Activated CD4-positive, alpha-beta T cell treated with anti-CD3 and anti-CD28 coated beads for 48 hours (primary cell): ENCODE data around the gene SMIM43.
A peak's percentile ranks its signal among the peaks of the same experiment; 100 is the strongest.
"Not testable (repeated sequence)": the region's sequence is repeated elsewhere in the genome, so short reads cannot be mapped to it uniquely, and the experiment has no call there.

Experiments
- DNase-seq: peaks from one replicate; pipeline ENCODE4 v3.0.0-alpha.2; 2020

SMIM43 gene

DNA sequence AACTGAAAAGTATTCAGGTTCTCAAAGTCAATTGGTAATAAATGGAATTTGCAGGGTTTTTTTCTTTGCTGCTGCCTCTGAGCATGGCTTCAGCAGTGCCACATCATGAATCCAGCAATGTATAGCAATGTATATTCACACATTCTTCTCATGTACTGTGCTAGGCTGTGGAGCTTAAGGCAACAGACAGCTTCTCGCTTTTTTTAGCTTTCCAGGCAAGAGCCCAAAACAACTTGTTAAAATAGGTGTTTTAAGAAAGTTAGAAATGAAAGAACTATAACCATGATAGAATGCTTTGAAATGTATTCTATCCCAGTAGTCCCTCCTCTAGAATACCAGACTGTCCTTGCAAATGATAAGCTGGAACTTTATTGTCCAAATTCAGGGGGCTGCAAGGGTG is 30.4 kb downstream of the SMIM43 start:
- no peak for DNase-seq

- DNase-seq: no peak
Observed at GRCh38 chr4:121733942-121734341, 31.0 kb downstream of the SMIM43 start.

GRCh38 chr4:121729753-121730152 is 35.2 kb downstream of the SMIM43 start:
- DNase-seq: not testable (repeated sequence)

DNA sequence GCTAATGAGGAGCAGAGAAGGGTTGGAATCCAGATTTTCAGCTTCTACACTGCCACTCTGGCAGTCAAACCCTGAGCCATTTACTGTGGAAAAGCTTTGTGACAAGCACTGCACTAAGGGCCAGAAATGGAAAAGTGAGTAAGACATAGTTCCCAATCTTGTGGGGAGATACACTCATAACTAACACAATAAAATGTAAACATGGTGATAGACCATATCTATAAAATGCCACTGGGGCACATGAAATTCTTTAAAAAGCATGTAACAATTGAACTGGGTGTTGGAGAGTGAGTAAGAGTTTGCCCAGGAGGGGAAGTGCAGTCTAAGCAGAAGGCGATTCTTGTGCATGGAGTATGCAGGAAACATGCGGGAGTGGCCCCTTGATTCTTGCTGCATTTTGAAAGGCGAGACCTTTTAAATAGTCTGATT is 36.2 kb downstream of the SMIM43 start:
- no peak for DNase-seq

DNA sequence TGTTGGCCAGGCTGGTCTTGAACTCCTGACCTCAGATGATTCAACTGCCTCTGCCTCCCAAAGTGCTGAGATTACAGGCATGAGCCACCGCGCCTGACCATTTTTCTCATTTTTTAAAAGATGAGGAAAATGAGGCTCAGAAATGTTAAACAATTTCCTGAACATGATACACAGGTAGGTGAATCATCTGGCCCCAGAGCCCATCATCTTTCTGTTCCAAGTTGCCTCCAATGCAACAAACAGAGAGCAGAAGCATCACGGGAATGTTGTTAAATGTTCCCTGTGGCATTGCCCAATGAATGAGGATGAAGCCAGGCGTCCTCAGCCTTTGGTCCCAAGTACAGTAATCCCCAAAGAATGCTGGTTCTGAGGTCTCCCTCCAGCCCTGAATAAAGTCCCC is 36.9 kb downstream of the SMIM43 start:
- no peak for DNase-seq

GRCh38 chr4:121726642-121727268 is 38.2 kb downstream of the SMIM43 start:
- DNase-seq: peak; percentile 25

- no peak for DNase-seq
Observed at GRCh38 chr4:121724671-121725070, 40.3 kb downstream of the SMIM43 start.

DNA sequence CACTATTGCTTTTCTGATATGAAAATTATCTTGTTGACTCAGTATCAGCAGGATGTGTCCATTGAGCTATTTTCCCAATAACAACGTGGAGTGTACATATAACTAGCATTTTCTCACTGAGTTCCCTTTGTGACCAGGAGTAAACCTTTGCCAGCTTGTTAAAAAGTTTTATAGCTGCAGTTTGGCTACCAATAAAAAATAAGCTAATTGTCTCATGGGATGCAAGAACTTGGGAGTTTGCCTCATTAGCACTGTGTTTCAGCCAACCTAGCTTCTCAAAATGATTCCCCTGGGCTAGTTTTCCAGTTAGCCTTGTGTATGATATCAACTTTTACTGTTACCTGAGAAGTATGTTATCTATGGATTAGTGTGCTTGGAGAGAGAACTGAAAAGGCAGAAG is 43.3 kb downstream of the SMIM43 start:
- DNase-seq: no peak

DNA sequence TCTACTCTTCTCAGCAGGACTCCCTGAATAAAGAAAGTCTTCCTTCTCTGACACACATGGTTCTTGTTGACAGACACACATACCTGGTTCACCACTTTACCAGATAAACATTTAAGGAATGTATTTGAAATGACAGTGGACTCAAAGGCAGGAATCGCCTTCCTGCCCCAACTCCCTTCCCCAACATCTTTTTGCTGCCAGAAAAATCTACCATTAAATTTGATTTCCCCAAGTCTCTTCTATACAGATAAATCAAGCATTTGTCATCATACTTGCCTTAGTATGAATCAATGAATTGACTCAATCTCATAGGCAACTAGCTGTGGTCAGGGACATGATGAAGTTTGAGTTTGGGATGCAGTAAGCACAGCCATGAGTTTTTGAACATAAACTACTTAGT is 44.9 kb downstream of the SMIM43 start:
- DNase-seq: no peak

DNA sequence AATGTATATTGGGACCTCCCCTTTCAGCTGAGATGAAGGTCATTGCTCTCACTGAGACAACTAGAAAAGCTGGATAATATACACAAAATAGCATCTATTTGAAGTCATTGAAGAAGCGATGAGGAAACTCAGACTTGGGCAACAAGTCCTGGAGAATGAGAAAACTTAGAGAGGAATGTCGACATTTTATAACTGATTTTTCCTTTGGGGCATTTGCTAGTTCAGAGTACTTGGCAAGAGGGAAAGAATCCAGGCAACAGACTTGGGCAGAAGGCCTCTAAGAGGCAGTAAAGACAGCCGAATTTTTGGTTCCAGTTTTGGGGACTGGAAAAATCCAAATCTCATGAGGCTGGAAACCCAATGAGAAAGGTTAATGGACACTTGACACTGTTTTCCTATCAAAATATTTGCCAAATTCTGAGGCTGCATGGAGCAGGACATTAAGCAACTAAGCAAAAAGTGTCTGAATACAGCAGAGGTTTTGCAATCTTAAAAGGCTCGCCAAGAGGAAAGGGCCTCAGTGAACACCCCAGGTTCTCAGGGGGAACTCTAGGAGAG is 47.2 kb downstream of the SMIM43 start:
- no peak for DNase-seq

DNA sequence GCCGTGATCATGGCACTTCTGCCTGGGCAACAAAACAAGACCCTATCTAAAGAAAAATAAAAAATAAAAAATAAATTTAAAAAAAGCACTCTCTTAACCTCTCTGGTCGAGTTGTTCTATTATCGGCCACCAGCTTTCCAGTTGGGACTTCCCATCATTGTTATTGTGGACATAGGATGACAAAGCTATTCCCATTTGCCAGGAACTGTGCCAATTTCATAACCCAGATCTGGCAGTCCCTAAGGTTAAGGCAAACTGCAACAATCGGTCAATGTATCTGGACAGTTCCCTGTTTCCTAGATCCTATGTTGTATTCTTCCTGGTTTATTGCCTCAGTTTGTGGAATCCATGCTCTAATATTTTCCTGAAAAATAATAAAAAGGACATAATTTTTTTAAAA is 50.4 kb downstream of the SMIM43 start:
- no peak for DNase-seq

DNA sequence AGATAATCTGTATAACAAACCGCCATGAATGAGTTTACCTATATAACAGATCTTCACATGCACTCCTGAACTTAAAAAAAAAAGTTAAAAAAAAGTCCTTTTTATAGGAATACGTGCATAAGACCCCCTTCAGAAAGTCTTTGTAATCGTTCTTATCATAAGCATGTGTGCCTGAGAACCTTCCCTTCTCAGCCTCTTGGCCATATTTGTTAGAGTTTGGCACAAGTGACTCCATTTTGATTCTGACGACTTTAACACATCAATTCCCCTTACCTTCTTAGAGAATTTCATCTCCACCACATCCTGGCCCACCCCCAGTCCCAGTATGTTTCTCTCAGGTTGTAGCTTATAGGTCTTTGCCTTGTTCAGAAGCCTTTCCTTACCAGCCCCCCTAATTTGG is 52.2 kb downstream of the SMIM43 start:
- no peak for DNase-seq

- DNase-seq: no peak
Observed at GRCh38 chr4:121712001-121712651, 52.8 kb downstream of the SMIM43 start.

DNA sequence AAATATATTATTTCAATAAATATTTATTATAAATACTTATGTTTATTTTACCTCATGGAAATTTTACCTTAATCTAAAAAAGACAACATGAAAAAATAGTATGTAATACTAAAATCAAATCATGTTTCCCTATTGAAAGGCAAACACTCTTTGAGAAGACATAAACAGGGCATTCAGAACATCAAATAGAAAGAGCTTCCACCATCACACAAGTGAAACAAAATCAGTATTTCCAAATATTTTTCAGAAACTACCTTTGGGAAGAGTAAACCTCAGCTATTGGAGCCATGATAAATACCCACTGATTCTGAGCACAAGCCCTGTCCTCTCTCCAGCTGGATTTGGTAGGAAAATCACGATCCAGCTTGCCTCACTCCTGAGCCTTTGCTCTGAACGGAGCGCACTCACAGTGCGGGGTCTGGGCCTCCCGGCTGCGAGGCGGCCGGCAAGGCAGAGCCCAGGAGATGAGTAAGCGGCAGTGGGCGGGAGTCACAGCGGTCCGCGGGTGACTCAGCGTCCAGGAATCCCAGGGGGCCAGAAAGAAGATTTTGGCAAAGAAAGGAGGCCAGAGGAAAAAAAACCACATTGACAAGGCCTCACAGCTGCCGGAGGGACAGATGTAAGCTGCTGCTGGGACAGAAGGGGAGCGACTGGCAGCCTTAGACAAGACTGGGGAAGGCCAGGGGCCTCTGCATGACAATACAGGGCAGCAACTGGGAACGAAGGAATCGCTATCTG is 53.5 kb downstream of the SMIM43 start:
- DNase-seq: peak; percentile 70

GRCh38 chr4:121709766-121710405 is 55.1 kb downstream of the SMIM43 start:
- no peak for DNase-seq
